Mammary epithelial cell (primary cell): ENCODE results near the gene KIF7.

Experiments used
- CTCF ChIP-seq, 2 donors: IDR thresholded peaks in 1 of 2; conservative IDR thresholded peaks in 1 of 2; 2 replicates each; pipeline ENCODE4 v1.5.1; 2011 to 2012; ENCODE audit warnings: inconsistent platforms in 2 of 2, low read length in 2 of 2, mild to moderate bottlenecking in 2 of 2, control low read depth in 1 of 2, low read depth in 1 of 2; ENCODE audit not compliant: insufficient read depth in 1 of 2; ENCODE audit errors: extremely low read depth in 1 of 2
- EZH2 ChIP-seq: IDR thresholded peaks from 2 replicates; pipeline ENCODE4 v1.6.1; 2012; ENCODE audit warnings: low read length, inconsistent platforms, borderline replicate concordance

DNA sequence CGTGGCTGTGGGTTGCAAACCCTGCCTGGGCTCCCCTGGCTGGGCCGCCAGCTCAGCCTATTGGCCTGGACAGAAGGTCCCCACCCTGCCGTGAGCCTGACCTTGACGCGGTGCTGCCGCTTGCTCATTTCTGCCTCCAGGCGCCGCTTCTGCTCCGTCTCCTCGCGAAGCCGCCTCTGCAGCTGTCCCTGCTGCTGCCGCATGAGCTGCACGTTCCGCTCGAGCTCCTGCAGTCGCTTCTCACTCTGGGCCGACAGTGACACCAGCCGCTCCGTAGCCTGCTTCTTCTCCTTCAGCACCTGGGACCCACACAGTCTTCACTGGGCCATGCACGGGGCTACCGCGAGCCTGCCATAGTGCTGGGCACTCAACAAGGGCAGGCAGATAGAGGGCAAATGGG, 21.7 kb downstream of the KIF7 start:
- TF ChIP-seq CTCF (conservative IDR thresholded peaks at IDR 0.05 in 1 of 2, IDR thresholded peaks at IDR 0.05 in 1 of 2; ENCODE audit: extremely low read depth in 1 of 2, insufficient read depth in 1 of 2, low read depth in 1 of 2, low read length in 2 of 2) (no peak), EZH2 (no peak)
